Stimulated activated CD8-positive, alpha-beta memory T cell treated with anti-CD3 and anti-CD28 coated beads, Interleukin-4, amount 100 ng/mL, for 48 hours (primary cell): Measurements from ENCODE around the gene FAM13B.
A peak's percentile ranks its signal among the peaks of the same experiment; 100 is the strongest.

Source experiments
- DNase-seq: peaks from one replicate; pipeline ENCODE4 v3.0.0-alpha.2; 2020

FAM13B gene

GRCh38 chr5:137888863-137889759 is 143.8 kb downstream of the FAM13B start, which contains the start of gene PKD2L2:
TSS of gene PKD2L2 (plus strand) at chr5:137889457. CDS start at chr5:137889492, 35 bp downstream.
- DNase-seq = peak; percentile 88

DNA sequence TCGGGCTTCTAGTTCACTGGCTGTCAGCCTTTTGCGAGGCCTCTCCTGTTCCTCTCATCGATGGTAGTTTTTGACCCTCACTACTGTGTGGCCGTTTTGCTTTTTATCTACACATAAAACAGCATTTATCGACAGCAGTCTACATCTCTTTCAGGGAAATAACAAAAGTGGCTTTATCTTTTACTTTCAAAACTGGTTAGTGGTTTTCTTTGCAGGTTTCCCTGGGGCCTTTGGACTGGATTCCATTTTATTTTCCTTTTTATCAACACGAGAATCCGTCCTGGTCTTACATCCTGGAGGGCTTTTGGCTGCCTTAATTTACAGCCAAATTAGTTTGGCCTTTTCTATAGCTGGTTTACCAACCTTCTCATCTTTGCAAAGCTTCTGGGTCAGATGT is 144.4 kb downstream of the FAM13B start:
- DNase-seq = no peak
